ENCODE measurements around the gene ZNF526. TPM values are rescaled to one million over a fixed set of nuclear protein-coding genes. Genes with fewer than 3 reads are reported as not detected.

Gene ZNF526
- total and polyA plus RNA-seq, 9 of the 15 experiments (the other 6 are each of a cell fraction or from before 2014, with no cell fraction given) = 1.3 to 17.9 (median 6.2) TPM

DNA sequence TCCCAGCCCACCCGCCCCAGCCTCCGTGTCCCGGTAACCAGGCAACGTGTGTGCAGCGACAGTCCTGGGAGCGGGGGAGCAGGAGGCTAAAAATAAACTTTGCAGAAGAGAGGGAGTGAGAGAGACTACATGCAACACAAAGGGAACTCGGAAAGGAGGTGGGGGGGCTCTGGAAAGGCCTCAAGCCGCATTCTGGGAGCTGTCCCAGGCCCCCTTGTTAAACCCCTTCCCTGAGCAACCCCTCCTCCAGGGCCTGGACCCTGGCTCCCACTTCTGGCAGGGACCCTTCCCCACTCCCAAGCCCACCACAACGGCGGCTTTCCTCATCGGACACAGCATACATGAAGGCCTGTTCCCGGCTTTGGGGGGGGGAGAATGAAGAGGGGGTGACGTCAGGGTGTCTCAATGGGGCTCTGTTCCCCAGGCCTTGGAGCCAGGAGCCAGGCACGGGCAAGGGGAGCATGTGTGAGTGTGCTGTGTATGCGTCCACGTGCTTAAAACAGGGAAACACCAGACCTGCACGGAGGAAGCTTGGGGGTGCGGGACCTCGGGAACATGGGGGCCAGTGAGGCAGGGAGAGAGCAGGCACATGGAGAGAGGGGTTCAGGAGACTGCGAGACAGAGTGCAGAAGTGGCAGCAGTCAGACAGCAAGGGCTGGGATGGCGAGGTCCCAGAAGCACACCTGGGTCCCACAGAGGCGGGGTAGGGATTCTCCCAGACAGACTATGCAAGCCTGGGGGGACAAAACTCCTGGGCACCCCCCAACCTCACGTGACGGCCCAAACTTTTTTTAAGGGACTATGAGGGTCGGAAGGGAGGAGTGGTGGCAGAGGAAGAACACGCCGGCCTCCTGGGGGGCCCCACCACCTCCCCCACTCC is 32.5 kb downstream of the ZNF526 start (continued):
- TF ChIP-seq GTF3C2 (IDR thresholded peaks at IDR 0.05; ENCODE audit: borderline replicate concordance, extremely low read depth, insufficient read length) (no peak), STAT5B (CRISPR knock-in tag; IDR thresholded peaks at IDR 0.05) (no peak), ZNF133 (CRISPR knock-in tag; IDR thresholded peaks at IDR 0.05) (no peak), ZNF398 (CRISPR knock-in tag; IDR thresholded peaks at IDR 0.05) (no peak), NFIC (IDR thresholded peaks at IDR 0.05) (no peak), NEUROD1 (IDR thresholded peaks at IDR 0.05; ENCODE audit: borderline replicate concordance, low read depth, low read length, partially characterized antibody) (peak; percentile 11), CTBP1 (IDR thresholded peaks at IDR 0.05; ENCODE audit: borderline replicate concordance) (0 out of 2 replicates have a peak, but pooled peaks have one; percentile 27), SREBF1 (IDR thresholded peaks at IDR 0.05; ENCODE audit: borderline replicate concordance, low read depth, low read length) (no peak), SIN3A (IDR thresholded peaks at IDR 0.05; ENCODE audit: borderline replicate concordance in 2 of 2, control insufficient read depth in 1 of 2, low read depth in 2 of 2, low read length in 2 of 2) (no peak), FOXO4 (CRISPR knock-in tag; IDR thresholded peaks at IDR 0.05) (no peak), ESRRA (IDR thresholded peaks at IDR 0.05; ENCODE audit: borderline replicate concordance, low read depth) (no peak), ZFP36 (IDR thresholded peaks at IDR 0.05; ENCODE audit: low read depth, low read length, partially characterized antibody) (no peak), PHB2 (IDR thresholded peaks at IDR 0.05; ENCODE audit: low read depth) (0 out of 2 replicates have a peak, but pooled peaks have one; percentile 26), ZNF253 (CRISPR knock-in tag; conservative IDR thresholded peaks at IDR 0.05) (no peak), ATF7 (IDR thresholded peaks at IDR 0.05) (peak; percentile 89), ZBTB8A (IDR thresholded peaks at IDR 0.05; ENCODE audit: partially characterized antibody) (no peak), RFX5 (IDR thresholded peaks at IDR 0.05; ENCODE audit: low read depth, low read length) (no peak)
- TF ChIP-seq, protein P1, sequence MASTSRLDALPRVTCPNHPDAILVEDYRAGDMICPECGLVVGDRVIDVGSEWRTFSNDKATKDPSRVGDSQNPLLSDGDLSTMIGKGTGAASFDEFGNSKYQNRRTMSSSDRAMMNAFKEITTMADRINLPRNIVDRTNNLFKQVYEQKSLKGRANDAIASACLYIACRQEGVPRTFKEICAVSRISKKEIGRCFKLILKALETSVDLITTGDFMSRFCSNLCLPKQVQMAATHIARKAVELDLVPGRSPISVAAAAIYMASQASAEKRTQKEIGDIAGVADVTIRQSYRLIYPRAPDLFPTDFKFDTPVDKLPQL (IDR thresholded peaks at IDR 0.05; ENCODE audit: extremely low read depth, insufficient read length) = no peak
- TF ChIP-seq, protein P2, sequence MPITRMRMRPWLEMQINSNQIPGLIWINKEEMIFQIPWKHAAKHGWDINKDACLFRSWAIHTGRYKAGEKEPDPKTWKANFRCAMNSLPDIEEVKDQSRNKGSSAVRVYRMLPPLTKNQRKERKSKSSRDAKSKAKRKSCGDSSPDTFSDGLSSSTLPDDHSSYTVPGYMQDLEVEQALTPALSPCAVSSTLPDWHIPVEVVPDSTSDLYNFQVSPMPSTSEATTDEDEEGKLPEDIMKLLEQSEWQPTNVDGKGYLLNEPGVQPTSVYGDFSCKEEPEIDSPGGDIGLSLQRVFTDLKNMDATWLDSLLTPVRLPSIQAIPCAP (CRISPR knock-in tag; IDR thresholded peaks at IDR 0.05; ENCODE audit: borderline replicate concordance) = no peak

All from K562 (cell line).